ENCODE data around the gene GTF2F2. TPM values are rescaled to one million over a fixed set of nuclear protein-coding genes. Genes with fewer than 3 reads are reported as not detected.

Gene GTF2F2
- total RNA-seq, 4 donors from 2014 or later = 24.5 to 35.0 (median 30.5) TPM

- Histone ChIP-seq H3K27me3 (no peaks in the 10 kb centered on the region), H3K4me1 (no peaks in the 10 kb centered on the region), H3K36me3 (peaks cover 7% of the 10 kb centered on the region), H3K27ac (no peak overlapping the region), H3K9me3 (no peaks in the 10 kb centered on the region), H3K4me3 (no peak overlapping the region)
- WGBS = 92% methylated on average over 3 of the region's 3 CpGs
- DNase-seq (ENCODE audit: low spot score in 2 of 2) = no peak
- TF ChIP-seq POLR2A (IDR thresholded peaks at IDR 0.05) (no peak), EP300 (IDR thresholded peaks at IDR 0.05) (no peak), CTCF (IDR thresholded peaks at IDR 0.05) (no peak), POLR2AphosphoS5 (IDR thresholded peaks at IDR 0.05) (no peak)
Measured at GRCh38 chr13:45249662-45250061, 129.4 kb downstream of the GTF2F2 start.

GRCh38 chr13:45254396-45254795, 134.1 kb downstream of the GTF2F2 start:
- Histone ChIP-seq H3K4me1 (peaks cover 6% of the 10 kb centered on the region), H3K4me3 (no peak overlapping the region), H3K9me3 (no peaks in the 10 kb centered on the region), H3K36me3 (peaks cover 7% of the 10 kb centered on the region), H3K27ac (no peak overlapping the region), H3K27me3 (no peaks in the 10 kb centered on the region)
- DNase-seq (ENCODE audit: low spot score in 2 of 2) = no peak
- WGBS = 99% methylated on average over 2 of the region's 2 CpGs
- TF ChIP-seq POLR2AphosphoS5 (IDR thresholded peaks at IDR 0.05) = no peak
- no peak for TF ChIP-seq CTCF (IDR thresholded peaks at IDR 0.05)
- TF ChIP-seq EP300 (IDR thresholded peaks at IDR 0.05) = no peak
- no peak for TF ChIP-seq POLR2A (IDR thresholded peaks at IDR 0.05)

- H3K27me3 ChIP-seq = no peaks in the 10 kb centered on the region
- H3K36me3 ChIP-seq = peaks cover 7% of the 10 kb centered on the region
- 78% methylated on average over 1 of the region's 1 CpG for WGBS
- peaks cover 6% of the 10 kb centered on the region for H3K4me1 ChIP-seq
- no peaks in the 10 kb centered on the region for H3K9me3 ChIP-seq
- TF ChIP-seq EP300 (IDR thresholded peaks at IDR 0.05) = no peak
- no peak for TF ChIP-seq CTCF (IDR thresholded peaks at IDR 0.05)
- TF ChIP-seq POLR2A (IDR thresholded peaks at IDR 0.05) = no peak
- no peak for TF ChIP-seq POLR2AphosphoS5 (IDR thresholded peaks at IDR 0.05)
- no peak overlapping the region for H3K4me3 ChIP-seq
- DNase-seq (ENCODE audit: low spot score in 2 of 2) = no peak
- H3K27ac ChIP-seq = no peak overlapping the region
Measured at GRCh38 chr13:45255247-45255987, 135.1 kb downstream of the GTF2F2 start.

GRCh38 chr13:45256254-45256653, 135.9 kb downstream of the GTF2F2 start:
- DNase-seq (ENCODE audit: low spot score in 2 of 2) = no peak
- 86% methylated on average over 1 of the region's 1 CpG for WGBS
- peaks cover 7% of the 10 kb centered on the region for H3K36me3 ChIP-seq

More at GRCh38 chr13:45256254-45256653, 135.9 kb downstream of the GTF2F2 start:
- TF ChIP-seq POLR2A (IDR thresholded peaks at IDR 0.05) (no peak), POLR2AphosphoS5 (IDR thresholded peaks at IDR 0.05) (no peak), EP300 (IDR thresholded peaks at IDR 0.05) (no peak), CTCF (IDR thresholded peaks at IDR 0.05) (no peak)
- Histone ChIP-seq H3K4me1 (peaks cover 6% of the 10 kb centered on the region), H3K27ac (no peak overlapping the region), H3K4me3 (no peak overlapping the region), H3K27me3 (no peaks in the 10 kb centered on the region), H3K9me3 (no peaks in the 10 kb centered on the region)
